Measurements from ENCODE around the gene MDGA2. TPM values are rescaled to one million over a fixed set of nuclear protein-coding genes. Genes with fewer than 3 reads are reported as not detected.

Gene MDGA2
- total RNA-seq, 1 experiment from 2014 or later = not detected

- ATAC-seq (no peak), DNase-seq (ENCODE audit: low read depth, low spot score) (no peak)
- CTCF ChIA-PET = no interaction called here
- intact Hi-C loops (cut with micrococcal nuclease) = no loop called here
- Histone ChIP-seq H3K4me2 (ENCODE audit: low read length) (no peak overlapping the region), H3K79me2 (ENCODE audit: insufficient read depth, low read length) (no peaks in the 10 kb centered on the region), H3K4me3 (replicated peaks in 1 of 2; ENCODE audit: low read depth in 1 of 2, low read length in 2 of 2) (no peak overlapping the region), H3K9me2 (ENCODE audit: insufficient read depth) (no peaks in the 10 kb centered on the region), H4K20me1 (ENCODE audit: insufficient read depth) (no peaks in the 10 kb centered on the region), H3K9me3 (ENCODE audit: control insufficient read depth in 1 of 2, insufficient read depth in 1 of 2, low read depth in 1 of 2, low read length in 2 of 2) (0 out of 4 replicates have a peak, but pooled peaks cover 0 to 4% of the 10 kb centered on the region in 2 experiments), H3K27ac (ENCODE audit: low read depth, low read length) (no peak overlapping the region), H3K36me3 (ENCODE audit: control insufficient read depth in 1 of 2, insufficient read depth in 2 of 2, low read length in 2 of 2) (no peaks in the 10 kb centered on the region), H3K4me1 (ENCODE audit: control insufficient read depth in 1 of 2, insufficient read depth in 2 of 2, low read length in 2 of 2) (no peaks in the 10 kb centered on the region), H2AFZ (ENCODE audit: low read depth, low read length, poor library complexity, severe bottlenecking) (no peak overlapping the region), H3K9ac (ENCODE audit: low read length) (no peak overlapping the region), H3K27me3 (ENCODE audit: insufficient read depth, low read length) (no peaks in the 10 kb centered on the region)
- RAD21 ChIA-PET (ENCODE audit: low non-redundant PET in 1 of 2, low total read pairs in 2 of 2, uncharacterized antibody in 2 of 2, unreplicated experiment in 2 of 2) = no interaction called here
- BruUV-seq (replicated peaks) = no TSS peak
- POLR2A ChIA-PET = no interaction called here
- TF ChIP-seq, protein P1, sequence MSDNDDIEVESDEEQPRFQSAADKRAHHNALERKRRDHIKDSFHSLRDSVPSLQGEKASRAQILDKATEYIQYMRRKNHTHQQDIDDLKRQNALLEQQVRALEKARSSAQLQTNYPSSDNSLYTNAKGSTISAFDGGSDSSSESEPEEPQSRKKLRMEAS (IDR thresholded peaks at IDR 0.05) = no peak
- no peak for TF ChIP-seq JUND (IDR thresholded peaks at IDR 0.05)
- no peak for TF ChIP-seq SP1 (IDR thresholded peaks at IDR 0.05; ENCODE audit: low read depth)
- TF ChIP-seq EZH2 (IDR thresholded peaks at IDR 0.05) = no peak
- no peak for TF ChIP-seq SRF (IDR thresholded peaks at IDR 0.05; ENCODE audit: low read depth)
- no peak for TF ChIP-seq CEBPB (IDR thresholded peaks at IDR 0.05; ENCODE audit: low read depth)
- TF ChIP-seq ZNF274 (IDR thresholded peaks at IDR 0.05; ENCODE audit: low read depth, low read length) = no peak
- TF ChIP-seq POLR2AphosphoS5 (IDR thresholded peaks at IDR 0.05; ENCODE audit: low read depth, low read length) = no peak
- no peak for TF ChIP-seq CBX3 (IDR thresholded peaks at IDR 0.05; ENCODE audit: low read depth)
- TF ChIP-seq ZBTB33 (IDR thresholded peaks at IDR 0.05; ENCODE audit: extremely low read depth, insufficient replicate concordance, low read length) = no peak
- TF ChIP-seq TCF7L2 (IDR thresholded peaks at IDR 0.05; ENCODE audit: borderline replicate concordance, extremely low read depth, insufficient read depth, insufficient read length) = no peak
- TF ChIP-seq, protein P2, sequence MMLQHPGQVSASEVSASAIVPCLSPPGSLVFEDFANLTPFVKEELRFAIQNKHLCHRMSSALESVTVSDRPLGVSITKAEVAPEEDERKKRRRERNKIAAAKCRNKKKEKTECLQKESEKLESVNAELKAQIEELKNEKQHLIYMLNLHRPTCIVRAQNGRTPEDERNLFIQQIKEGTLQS (IDR thresholded peaks at IDR 0.05) = no peak
- TF ChIP-seq CTCF (IDR thresholded peaks at IDR 0.05 in 2 of 3, conservative IDR thresholded peaks at IDR 0.05 in 1 of 3; ENCODE audit: borderline replicate concordance in 1 of 3, insufficient read depth in 1 of 3, low read depth in 2 of 3, low read length in 2 of 3) = no peak
- no peak for TF ChIP-seq FOSL1 (IDR thresholded peaks at IDR 0.05; ENCODE audit: low read depth)
- TF ChIP-seq RAD21 (IDR thresholded peaks at IDR 0.05; ENCODE audit: low read depth) = no peak
- no peak for TF ChIP-seq ZFX (IDR thresholded peaks at IDR 0.05)
- TF ChIP-seq ELF1 (IDR thresholded peaks at IDR 0.05; ENCODE audit: borderline replicate concordance, low read depth) = no peak
- TF ChIP-seq, protein P3, sequence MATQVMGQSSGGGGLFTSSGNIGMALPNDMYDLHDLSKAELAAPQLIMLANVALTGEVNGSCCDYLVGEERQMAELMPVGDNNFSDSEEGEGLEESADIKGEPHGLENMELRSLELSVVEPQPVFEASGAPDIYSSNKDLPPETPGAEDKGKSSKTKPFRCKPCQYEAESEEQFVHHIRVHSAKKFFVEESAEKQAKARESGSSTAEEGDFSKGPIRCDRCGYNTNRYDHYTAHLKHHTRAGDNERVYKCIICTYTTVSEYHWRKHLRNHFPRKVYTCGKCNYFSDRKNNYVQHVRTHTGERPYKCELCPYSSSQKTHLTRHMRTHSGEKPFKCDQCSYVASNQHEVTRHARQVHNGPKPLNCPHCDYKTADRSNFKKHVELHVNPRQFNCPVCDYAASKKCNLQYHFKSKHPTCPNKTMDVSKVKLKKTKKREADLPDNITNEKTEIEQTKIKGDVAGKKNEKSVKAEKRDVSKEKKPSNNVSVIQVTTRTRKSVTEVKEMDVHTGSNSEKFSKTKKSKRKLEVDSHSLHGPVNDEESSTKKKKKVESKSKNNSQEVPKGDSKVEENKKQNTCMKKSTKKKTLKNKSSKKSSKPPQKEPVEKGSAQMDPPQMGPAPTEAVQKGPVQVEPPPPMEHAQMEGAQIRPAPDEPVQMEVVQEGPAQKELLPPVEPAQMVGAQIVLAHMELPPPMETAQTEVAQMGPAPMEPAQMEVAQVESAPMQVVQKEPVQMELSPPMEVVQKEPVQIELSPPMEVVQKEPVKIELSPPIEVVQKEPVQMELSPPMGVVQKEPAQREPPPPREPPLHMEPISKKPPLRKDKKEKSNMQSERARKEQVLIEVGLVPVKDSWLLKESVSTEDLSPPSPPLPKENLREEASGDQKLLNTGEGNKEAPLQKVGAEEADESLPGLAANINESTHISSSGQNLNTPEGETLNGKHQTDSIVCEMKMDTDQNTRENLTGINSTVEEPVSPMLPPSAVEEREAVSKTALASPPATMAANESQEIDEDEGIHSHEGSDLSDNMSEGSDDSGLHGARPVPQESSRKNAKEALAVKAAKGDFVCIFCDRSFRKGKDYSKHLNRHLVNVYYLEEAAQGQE (IDR thresholded peaks at IDR 0.05; ENCODE audit: low read depth) = no peak
Measured at GRCh38 chr14:47427629-47428028, 247.8 kb downstream of the MDGA2 start.
